GM12864 (cell line): ENCODE data around the gene MDFI.

Source experiments
- DNase-seq: peaks from one replicate; pipeline ENCODE4 v3.0.0-alpha.2; 2011; ENCODE audit warnings: low read depth
- H3K4me3 ChIP-seq: 2 replicates; pipeline ENCODE4 v1.5.1; 2011; ENCODE audit warnings: mild to moderate bottlenecking, low read depth, low read length, control low read depth
- TF ChIP-seq, protein P1 (sequence below): IDR thresholded peaks from 2 replicates; pipeline ENCODE4 v1.5.1; 2011; ENCODE audit warnings: low read depth, mild to moderate bottlenecking, moderate library complexity, low read length, control low read depth, inconsistent platforms; ENCODE audit errors: missing control alignments

MDFI gene

DNA sequence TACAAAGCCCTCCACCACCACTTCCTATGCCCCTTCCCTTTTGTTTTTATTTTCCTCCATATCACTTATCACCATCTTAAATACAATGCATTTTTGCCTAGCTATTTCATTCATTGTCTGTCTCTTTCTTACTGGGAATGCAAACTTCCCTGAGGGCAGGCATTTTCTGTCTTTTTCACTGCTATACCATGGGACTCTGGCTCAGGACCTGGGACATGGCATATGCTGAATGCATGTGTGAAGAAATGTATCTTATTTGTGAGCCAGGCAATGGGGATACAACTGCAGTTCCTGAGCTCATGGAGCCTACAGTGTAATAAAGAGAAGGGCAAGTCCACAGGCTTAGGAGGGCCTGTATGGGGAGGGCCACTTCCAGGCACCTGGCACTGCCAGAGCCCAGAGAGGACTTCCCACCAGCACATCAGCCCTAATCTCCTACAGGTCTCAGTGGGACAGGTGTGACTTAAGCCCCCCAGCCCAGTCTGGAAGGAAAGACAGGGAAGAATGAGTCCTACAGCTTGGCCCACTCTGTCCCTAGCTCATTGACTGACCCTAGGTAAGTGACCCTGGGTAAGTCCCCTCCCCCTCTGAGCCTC, 53.9 kb downstream of the MDFI start:
- no peak for DNase-seq
- no peak overlapping the region for H3K4me3 ChIP-seq
- TF ChIP-seq, protein P1, sequence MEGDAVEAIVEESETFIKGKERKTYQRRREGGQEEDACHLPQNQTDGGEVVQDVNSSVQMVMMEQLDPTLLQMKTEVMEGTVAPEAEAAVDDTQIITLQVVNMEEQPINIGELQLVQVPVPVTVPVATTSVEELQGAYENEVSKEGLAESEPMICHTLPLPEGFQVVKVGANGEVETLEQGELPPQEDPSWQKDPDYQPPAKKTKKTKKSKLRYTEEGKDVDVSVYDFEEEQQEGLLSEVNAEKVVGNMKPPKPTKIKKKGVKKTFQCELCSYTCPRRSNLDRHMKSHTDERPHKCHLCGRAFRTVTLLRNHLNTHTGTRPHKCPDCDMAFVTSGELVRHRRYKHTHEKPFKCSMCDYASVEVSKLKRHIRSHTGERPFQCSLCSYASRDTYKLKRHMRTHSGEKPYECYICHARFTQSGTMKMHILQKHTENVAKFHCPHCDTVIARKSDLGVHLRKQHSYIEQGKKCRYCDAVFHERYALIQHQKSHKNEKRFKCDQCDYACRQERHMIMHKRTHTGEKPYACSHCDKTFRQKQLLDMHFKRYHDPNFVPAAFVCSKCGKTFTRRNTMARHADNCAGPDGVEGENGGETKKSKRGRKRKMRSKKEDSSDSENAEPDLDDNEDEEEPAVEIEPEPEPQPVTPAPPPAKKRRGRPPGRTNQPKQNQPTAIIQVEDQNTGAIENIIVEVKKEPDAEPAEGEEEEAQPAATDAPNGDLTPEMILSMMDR, result no peak

DNA sequence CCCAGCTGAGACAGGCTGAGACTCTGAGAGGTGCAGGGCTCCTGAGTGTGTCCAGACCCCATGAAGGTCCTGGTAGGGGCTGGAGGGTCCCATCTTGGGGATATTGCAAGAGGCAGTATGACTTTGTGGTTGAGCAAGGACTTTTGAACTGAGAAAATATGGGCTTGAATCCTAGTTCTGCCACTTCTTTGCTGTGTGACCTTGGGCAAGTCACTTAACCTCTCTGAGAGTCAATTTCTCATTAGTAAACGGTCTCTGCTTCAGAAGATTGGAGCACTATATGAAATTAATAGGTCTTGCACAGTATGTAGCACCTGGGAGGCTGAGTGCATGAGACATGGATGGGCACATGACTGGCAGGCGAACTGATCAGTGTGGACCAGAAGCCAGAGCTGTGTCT, 54.5 kb downstream of the MDFI start:
- no peak for DNase-seq
- TF ChIP-seq, protein P1, result no peak
- H3K4me3 ChIP-seq, result no peak overlapping the region

DNA sequence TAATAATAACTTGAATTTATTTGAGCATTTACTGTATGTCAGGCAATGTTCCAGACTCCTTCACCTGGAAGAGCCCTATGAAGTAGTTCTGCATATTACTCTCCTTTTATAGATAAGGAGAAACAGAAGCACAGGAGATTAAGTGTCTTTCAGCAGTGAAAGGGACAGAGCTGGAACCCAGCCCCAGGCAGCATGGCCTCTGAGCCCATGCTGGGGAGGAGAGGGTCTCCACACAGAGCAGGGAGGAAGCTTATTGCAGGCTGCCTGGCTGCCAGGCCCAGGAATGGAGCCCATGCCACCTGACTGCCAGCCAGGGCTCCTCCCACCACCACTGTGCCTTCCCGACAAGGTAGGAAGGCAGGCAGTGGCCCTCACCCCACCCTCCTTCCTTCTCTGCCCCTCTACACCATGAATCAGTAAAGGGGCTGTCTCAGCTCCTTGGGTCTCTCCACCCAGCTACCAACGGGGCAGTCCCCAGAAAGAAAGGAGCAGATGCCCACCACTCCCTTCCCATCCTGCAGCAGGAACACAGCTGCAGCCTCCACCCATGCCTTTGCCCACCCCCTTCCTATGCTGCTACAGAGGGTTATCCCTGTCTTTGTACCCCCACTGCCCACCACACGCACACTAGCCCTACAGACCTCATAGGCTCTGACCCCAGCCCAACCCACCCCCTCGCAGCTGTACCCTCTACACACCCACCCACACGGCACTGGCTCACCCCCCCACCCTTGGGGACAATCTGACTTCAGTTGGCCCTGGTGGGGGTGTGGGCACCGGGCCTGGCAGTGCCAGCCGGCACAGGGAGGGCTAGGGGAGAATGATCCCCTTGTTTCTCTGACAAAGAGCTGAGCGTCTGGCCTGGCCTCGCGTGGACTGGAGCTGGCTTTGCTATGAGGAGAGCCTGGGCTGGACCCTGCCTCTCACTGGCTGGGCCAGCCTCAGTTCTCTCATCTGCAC, 55.3 kb downstream of the MDFI start:
- DNase-seq, result no peak
- no peak overlapping the region for H3K4me3 ChIP-seq
- TF ChIP-seq, protein P1, result no peak

DNA sequence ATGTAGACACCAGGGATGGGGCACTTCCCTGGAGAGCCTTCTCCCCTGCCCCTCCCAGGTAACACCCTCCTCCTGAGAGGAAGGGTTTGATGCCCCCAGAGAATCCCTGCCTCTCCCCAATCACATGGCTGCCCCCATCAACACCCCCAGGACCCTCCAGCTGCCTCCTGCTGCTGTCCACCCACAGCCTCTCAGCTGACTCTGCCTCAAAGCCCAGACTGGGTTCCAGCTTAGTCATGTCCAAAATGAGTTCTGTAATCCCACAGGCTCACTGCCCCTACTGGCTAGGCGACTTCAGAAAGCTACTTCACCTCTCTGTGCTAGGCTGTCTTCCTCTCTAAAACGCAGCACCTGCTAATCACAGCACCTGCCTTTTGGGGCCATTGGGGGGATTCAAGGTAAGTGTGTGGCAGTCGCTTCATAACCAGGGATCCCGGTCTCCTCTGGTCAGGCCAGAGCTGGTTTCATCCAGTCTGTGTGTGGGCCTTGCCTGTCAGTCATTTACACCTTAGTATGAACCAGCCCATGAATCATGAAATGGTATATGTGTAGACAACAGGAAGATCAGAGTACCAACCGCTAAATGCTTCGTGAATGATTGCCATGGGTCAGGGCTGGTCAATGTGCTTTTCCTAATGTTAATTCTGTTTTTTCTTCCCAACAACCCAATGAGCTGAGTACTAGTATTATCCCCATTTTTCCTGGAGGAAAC, 56.7 kb downstream of the MDFI start:
- no peak for DNase-seq
- TF ChIP-seq, protein P1, result no peak
- H3K4me3 ChIP-seq, result no peak overlapping the region

DNA sequence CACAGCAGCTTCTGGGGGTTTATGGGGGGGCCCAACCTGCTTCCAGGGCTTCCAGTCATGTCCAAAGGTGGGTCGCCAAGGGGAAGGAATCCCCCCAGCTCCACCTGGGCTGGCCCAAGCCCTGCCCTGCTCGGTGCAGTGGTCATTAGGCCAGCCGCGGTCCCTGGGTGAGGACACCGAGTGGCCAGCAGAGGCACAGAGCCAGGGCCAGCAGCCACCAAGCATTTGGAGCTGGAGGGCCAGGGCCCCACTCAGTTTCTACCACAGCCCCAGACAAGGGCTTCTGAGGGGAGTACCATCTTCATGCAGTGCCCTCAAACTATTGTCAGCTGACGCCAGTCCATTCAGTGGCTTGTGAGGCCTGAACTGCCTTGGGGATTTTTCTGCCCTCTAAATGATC, 57.6 kb downstream of the MDFI start:
- TF ChIP-seq, protein P1, result no peak
- DNase-seq, result no peak
- no peak overlapping the region for H3K4me3 ChIP-seq

DNA sequence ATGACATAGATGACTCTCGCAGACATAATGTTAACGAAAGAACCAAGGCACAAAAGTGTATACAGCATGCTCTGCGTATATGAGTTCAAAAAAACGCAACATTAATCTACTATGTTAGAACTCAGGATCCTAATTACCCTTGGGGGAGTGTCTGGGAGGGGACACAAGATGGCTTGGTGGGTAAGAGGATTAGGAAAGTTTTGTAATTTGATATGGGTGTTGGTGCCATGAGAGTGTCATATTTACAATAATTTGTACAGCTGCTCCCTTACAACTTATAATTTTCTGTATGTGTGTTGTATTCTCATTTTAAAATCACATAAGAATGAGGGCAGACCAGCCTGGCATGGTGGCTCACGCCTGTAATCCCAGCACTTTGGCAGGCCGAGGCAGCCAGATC, 58.5 kb downstream of the MDFI start:
- DNase-seq, result no peak
- TF ChIP-seq, protein P1, result no peak
- no peak overlapping the region for H3K4me3 ChIP-seq
